Glomerular visceral epithelial cell (primary cell): Measurements from ENCODE around the gene E2F7.
A peak's percentile ranks its signal among the peaks of the same experiment; 100 is the strongest.

Experiments
- DNase-seq: peaks from one replicate; pipeline ENCODE4 v3.0.0-alpha.2; 2016; ENCODE audit errors: extremely low spot score

Gene E2F7

DNA sequence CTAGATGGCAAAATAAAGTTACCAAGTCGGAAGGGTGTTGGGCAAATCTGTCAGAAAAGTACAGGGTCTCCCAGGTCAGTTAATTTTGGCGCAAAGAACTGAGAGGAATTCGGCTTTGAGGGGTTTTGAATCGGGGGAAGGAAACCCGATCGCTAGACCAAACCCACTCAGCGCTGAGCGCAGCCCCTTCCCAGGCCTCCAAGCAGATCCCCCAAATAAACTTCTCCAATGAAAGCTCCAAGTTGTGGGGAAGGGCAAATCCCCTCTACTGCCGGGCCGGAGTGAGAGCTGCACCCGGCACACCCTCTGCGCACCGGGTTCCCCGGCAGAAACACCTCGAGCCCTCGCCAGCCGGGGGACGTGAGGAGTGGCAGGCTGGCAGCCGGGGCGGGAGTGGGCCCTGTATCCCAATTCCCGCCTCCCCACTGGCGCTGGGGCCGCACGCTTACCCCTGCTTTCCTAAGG is 441 bp downstream of the E2F7 start:
- DNase-seq: no peak

DNA sequence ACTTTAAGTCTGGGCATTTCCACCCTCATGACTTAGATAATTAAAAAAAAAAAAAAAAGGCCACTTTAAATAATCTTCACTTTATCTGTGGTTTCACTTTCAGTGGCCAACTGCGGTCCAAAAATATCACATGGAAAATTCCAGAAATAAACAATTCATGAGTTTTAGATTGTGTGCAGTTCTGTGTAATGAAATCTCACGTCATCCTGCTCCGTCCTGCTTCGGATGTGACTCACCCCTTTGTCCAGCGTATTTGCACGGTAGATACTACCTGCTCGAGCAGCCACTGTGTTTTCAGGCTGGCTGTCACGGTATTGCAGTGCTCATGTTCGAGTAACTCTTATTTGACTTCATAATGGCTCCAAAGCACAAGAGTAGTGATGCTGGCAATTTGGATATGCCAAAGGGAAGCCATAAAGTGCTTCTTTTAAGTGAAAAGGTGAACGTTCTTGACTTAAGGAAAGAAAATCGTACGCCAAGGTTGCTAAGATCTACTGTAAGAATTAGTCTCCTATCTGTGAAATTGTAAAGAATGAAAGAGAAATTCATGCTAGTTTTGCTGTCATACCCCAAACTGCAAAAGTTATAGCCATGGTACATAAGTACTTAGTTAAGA is 2.4 kb downstream of the E2F7 start:
- DNase-seq: peak; percentile 60

DNA sequence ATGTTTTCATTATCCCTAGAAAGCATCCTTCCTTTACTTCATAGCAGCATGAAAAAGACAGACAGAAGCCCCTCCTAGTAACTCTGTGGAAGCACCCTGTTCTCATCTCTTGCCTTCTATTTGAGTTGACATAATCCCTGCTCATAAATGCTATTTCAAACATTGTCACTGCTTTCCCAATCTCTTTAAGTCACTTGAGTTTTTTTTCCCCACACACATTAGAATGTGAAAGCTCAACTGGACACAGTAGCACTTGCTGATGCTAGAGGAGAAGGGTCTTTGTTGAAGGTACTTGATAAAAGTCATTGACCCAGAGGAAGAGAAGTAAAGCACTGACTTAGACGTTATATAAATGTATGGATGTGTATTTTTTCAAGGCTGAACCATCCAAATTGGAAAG is 3.0 kb downstream of the E2F7 start:
- DNase-seq: no peak

DNA sequence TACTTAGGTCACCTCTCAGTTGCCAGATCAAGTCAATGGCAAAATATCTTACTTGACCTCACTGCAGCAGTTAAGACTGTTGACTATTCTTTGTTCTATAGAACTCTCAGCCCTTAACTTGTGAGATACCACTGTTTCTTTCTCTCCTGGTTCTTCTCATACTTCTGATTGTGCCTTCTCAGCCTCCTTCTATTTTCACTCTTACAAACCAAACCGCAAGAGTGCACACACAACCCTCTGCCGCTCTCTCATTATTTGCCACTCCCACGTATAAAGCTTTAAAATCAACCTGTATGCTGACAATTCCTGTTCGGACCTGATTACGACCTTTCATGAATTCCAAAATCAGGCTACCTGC is 4.5 kb downstream of the E2F7 start:
- DNase-seq: no peak

DNA sequence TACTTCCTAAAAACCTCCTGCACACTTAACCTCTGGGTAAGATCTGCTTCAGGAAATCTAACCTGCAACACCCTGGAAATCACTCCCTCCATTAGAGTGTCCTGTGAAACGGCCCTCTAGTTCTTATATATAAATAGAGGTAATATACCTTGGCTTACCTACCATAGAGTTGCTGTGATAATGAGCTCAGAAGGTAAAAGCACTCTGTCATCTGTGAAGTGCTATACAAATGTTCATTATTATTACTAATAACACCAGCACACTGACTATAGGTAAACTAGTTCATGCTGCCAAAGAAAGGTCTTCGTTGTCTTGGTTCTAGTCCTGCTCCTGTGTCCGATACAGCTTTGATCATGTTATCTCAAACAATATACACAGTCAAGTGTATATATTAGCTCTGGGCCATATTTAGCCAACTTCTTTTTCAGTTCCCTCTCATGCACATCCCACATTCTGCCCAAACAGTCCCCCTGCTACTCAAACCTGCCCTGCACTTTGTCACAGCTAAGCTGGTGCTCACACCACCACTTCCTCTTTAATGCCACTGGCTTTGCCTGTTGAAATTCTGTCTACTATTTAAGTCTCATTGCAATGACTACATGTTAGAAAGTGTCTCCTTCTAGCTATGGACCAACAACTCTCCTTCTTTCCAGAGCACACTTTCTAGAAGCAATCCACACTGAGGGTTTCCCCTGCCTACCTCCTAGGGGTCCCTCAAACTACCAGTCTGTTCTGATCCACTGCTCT is 5.1 kb downstream of the E2F7 start:
- DNase-seq: no peak

DNA sequence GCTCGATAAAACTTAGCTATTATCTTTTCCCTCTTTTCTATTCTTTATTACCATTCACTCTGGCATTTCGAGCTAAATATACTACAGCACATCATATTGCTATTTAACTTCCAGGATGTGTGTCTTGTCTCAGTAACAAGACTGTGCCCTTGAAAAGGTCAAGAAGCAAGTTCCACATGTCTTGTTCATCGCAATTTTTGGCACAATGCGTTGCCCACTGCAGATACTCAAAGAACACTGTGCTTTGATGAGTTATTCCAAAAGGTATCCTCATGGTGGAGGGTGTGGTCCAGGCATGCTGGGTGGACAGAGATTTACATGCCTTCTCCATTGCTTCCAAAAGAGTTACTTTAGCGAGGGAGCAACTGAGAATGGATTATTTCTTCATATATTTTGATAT is 6.6 kb downstream of the E2F7 start:
- no peak for DNase-seq

DNA sequence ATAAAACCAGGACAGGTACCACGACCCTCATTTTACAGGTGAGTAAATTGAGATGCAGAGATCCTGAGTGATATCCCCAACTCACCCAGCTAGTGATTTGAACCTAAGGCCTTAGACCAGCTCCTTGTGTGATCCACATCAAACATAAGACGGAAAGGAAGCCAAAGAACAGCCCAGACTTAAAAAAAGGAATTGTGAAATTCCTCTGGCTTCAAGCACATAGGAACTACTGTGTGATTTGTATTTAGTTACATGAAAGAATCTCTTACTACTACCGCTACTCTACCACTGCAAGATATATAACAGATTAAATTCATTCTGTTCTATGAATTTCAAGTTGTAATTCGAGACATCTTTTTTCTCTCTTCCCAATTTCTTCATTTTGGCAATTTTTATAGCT is 10.5 kb downstream of the E2F7 start:
- no peak for DNase-seq

DNA sequence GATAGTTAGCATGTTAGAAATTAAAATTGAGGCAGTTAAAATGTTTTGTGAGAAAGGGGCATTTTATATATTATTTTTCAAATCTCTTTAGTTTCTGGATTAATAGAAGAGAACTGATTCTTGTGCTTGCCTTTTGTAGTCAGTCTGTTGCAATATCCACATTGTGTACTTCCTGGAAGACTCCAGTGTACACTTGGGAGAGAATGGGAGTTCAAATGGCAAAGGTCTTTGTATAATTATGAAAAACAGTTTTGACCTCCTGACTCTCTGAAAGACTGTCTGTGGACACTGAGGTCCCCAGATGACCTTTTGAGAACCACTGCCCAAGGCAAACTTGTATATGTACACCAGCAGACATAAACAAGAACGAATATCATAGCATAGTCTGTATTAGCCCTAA is 12.1 kb downstream of the E2F7 start:
- DNase-seq: no peak

DNA sequence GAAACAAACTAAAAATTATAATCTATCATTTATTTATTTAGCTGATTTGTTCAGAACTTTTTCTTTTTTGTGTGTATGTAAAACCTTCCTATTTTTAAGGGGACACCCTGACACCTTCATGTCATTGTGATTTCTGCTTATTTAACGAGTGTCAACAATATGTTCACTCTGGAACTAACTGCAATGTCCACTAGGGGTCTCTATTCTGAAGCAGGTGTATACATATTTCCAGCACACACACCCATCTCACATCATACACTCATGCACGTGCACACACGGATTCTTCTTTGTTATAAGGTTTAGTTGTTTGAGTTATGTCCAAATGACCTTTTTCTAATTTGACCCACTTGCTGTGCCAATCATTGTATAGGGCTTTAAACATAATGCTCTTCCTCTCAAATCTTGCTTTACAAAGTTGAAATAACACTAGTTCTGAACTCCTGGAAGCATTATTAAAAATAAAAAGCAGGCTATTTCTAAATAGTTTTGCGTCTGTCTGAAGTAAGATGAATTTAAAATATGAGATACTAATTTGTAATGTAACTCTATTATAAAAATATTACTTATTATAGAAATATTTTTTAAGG is 15.5 kb downstream of the E2F7 start:
- peak; percentile 67 for DNase-seq

DNA sequence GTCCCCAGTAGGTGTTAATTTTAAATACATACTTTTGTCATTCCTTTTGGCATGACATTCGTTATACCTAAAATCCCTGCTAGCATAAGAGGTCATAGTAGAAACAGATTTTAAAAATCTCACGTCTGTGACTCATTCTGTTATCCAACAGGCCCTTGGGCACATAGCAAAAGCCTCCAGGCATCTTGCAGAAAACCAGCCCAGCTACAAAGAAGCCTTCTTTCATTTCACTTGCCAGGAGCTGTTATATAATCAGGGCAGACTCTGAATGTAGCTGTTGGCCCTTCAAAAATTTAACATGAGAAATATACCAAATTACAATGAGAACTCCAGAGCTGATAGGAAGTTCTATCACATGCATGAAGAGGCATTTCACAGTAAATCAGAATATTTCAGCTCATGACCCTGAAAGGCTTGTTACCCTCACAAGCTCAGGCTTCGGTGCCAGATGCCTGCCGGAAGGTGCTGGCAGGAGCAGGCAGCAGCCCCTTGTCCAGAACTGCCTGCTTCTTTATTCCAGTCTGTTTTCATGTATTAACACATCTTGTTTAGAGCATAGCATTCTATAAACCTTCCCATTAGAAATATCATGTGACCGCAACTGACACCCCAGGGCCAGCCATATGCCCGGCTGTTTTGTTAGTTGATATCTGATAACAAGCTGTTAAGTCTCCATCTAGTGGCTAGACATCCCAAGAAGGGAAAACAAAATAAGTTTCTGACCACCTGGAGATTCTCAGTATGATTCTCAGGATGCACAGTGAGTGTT is 17.8 kb downstream of the E2F7 start:
- DNase-seq: no peak

DNA sequence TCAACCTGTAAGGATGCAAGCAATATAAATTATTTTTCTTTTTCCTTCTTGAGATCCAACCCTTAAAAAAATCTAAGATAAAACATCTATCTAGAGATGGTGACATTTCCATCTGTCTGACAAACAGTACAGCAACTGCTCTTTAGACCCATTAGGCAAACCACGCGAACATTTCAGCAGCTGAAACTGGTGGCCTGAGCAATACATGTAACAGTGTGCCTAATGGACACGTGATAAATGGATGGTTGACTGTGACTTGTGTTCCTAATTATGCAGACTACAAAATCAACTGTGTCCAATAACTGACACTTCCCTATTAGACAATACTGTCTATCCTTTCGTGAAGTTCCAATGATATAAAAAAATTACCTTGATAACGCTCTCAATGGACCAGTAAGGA is 18.9 kb downstream of the E2F7 start:
- no peak for DNase-seq

DNA sequence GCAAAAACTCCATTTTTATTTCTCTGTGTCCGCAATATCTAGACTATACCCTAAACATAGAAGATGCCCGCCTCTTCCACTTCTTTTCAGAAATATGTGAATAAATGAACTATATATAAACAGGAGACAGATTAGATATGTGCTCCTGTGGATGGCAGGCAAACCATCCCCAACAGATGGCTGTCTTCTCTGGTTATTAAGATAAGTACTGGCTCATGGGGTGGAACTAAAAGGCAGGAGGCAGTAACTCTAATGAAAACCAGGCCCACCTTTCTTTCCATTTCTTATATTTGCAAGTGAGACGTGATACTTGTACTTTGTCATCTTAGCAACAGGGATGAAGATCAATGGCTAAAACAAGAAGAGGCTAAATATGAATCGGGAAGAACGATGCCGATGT is 20.2 kb downstream of the E2F7 start:
- no peak for DNase-seq

DNA sequence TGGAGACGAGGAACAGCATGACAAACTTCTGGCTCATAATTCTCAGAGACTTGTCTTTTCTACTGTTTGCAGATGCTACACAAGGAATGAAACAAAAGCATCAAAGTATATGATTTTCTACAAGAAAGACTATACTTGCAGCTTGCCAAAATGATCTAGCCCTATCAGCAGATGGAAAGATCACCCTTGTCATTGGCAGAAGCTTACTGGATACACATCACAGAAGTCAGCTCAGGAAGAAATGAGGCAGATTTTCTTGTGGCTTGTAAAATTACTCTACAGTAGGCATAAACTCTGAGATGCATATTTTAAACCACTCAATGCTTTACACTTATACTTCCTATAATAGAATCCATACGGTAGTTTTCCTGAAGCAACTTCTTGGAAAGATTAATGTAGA is 20.6 kb downstream of the E2F7 start:
- no peak for DNase-seq

DNA sequence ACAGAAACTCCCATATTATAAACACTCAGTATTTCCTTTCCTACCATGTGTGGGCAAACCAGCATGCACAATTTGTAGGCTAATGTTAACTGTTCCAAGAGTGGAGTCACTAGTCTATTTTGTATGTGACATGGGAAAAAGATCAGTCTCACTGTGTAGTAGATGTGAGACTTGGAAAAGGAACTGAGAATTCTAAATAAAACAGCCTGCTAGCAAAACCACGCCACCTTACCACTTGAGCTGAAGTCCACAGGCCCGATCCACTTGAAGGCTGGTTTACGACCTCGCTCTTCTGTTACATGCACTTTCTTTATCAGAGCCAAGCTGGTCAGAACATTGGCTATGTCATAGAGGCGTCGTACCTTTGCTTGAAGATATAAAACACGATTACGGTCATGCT is 22.5 kb downstream of the E2F7 start:
- DNase-seq: no peak

DNA sequence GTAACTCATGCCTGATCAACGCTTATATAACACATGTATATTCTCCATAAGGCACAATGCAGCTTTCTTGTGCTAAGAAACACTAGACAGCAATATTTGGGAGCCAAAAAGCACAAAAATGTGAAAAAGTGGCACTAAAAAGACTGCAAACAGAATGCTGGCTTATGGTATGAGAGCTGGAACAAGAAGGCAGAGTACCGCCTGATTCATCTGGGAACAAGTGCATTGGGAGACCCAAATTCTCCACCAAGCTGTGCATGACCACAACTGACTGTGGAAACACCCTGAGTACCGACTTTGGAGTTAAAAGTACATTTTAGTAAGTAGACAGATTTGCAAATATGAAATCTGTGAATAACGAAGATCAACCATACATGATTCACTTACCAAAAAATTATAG is 25.1 kb downstream of the E2F7 start:
- DNase-seq: no peak

DNA sequence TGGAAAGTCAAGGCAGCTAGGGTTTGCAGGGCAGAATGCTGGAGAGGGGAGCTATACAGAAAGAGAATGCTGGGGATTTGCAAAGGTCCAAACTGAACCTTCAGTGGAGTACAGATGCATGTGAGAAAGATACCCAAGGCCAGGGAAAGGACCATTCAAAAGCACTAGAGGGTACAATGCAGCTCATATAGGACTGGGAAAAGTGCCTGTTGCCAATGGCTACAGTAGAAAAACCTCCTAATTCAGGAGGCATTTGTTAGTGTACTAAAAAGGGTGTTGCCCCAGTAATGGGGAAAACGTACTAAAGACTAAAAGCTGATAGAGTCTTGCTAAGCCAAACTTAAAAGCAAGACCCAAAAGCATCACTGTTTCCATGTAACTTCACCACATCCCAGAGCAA is 30.1 kb downstream of the E2F7 start:
- no peak for DNase-seq

DNA sequence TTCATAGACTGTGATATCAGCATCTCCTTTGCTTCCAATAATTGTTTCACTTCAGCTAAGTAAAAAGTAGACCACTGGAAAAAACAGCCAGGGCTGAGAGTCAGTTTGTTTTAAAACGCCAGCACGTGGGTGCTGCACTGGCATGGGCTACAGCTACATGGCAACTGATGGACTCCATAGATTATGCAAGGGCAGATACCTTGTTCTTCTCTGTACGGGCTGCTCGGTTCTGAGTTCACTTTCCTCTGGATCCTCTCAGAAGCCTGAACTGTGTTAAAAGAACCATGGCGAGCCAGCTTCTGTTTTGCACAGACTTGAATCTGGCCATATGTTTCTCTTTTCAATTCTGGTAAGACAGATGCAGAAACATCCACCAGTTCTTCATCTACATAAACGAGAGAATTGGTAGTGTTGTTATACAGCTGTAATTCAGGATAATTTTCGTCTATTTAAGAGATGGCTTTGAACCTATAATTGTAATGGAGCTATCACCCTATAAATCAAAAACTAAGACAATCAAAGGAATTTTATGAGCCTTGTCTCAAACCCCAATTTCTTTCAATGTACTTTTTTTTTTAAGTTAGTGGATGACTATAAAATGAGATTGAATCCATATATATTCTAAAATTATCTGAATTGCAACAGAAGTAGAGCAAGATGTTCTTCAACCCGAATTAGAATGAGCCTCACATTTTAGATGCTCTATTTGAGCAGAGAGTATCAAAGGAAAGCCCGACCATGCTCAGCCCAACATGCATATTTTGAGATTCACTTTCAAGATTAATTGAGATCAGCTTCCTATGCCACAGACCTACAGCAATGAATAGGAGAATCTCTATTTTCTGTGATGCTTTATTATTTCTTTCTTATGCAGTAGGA is 31.5 kb downstream of the E2F7 start:
- DNase-seq: no peak

DNA sequence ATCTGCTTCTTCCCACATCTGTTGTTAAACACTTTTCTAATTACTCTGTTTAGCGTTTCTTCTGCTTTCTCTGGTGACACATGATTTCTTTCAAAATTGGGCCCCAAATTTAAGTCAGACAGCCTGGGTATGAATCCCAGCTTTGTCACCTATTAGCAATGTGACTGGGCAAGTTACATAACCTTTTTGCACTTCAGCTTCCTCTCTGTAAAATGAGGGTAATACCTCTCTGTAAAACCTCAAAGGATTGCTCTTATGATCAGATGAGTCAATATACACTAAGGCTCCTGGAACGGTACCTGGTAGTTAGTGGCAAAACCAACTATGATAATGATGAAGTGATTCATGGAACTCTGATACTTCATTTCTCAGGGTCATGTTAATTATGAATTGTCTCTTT is 33.0 kb downstream of the E2F7 start:
- peak; percentile 36 for DNase-seq

DNA sequence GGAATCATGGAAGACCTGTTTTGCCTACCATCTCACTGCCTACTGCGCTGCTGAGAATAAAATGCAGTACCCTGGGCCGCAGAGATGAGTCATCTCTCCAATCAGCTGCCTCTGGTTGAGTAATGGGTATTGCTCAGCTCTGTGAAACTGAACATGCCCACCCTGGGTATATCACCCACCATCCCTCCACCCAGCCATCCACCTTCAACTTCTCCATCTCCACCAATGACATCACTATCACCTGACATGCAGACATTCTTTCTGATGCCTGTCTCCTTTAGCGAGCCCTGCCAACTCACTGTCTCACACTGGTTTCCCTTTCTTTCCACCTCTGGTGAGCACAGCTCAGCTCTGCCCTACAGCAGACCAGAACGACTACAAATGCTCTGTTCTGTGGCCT is 33.6 kb downstream of the E2F7 start:
- DNase-seq: peak; percentile 41

DNA sequence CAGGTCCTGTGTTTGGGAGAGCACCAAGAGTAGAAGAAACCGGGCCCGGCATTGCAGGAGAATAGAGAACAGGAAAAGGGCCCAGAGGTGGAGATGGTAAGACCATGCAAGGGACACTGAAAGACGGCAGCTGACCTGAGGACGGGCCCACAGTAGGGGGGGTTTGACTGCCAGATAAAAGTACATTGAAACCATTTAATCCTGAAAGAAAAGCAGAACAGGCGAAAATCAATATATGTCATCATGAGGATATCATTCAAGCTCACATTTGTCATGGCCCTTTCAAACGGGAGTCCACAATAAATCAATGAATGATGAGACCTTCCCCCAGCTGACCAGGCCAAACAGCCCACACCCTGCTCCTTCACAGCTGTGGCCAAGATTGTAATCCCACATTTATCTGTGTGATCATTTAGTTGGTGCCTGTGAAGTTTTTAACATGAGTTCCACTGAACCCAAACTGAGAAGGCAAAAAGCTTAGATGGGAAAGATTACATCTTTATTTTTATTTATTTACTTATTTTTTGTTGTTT is 39.5 kb downstream of the E2F7 start:
- no peak for DNase-seq

DNA sequence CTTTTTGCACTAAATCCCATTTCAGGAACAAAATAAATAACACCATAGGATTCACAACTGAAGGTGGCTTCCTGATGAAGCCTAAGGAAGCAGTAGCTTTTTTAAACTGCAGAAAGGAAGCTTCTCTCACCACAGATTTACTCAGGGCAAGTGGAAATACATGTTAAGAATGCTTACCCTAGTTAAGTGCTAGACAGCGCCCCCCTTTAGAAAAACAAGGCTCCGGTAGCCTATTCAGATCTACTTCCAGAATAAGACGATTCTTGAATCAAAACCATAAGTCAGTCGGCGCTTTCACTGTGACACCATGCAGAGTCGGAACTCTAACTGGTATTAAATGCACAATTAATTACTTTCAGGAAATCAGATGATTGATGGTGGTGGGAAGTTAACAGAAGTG is 41.9 kb downstream of the E2F7 start:
- no peak for DNase-seq
